HEK293 (cell line): Measurements from ENCODE around the gene OR13C3.

Experiments used
- CTCF ChIA-PET: fragments of 350-600 bp; formaldehyde crosslinking; extraction: SDS; loops from one replicate; lab custom pipeline; 2021; ENCODE audit warnings: antibody characterized with exemption; lab: Yijun Ruan, JAX
- POLR2A ChIA-PET: fragments of 300-600 bp; formaldehyde crosslinking; extraction: SDS; loops from one replicate; lab custom pipeline; 2020; ENCODE audit warnings: antibody characterized with exemption, inconsistent platforms; lab: Yijun Ruan, JAX
- H3K27ac ChIP-seq: fragments of 200-500 bp; sonication (Bioruptor generic); 2 replicates; pipeline ENCODE4 v1.5.1; 2014; ENCODE audit warnings: low read depth, low read length, control low read depth, inconsistent platforms; ENCODE audit errors: extremely low read depth
- H3K36me3 ChIP-seq, 2 experiments: fragments of 200-500 bp in 1 of 2; sonication (Bioruptor generic) in 1 of 2; 1 replicate in 1 of 2; 2 replicates in 1 of 2; pipeline ENCODE4 v1.5.1; 2014 to 2017; ENCODE audit warnings: inconsistent platforms in 2 of 2, low read length in 2 of 2; ENCODE audit not compliant: control insufficient read depth in 2 of 2, insufficient read depth in 1 of 2
- H3K4me1 ChIP-seq: fragments of 200-500 bp; sonication (Bioruptor generic); 2 replicates; pipeline ENCODE4 v1.5.1; 2014; ENCODE audit warnings: mild to moderate bottlenecking, low read length, inconsistent platforms; ENCODE audit not compliant: control insufficient read depth, insufficient read depth
- H3K4me3 ChIP-seq: 2 replicates; pipeline ENCODE4 v1.5.1; 2011; ENCODE audit warnings: low read depth, mild to moderate bottlenecking, control low read depth, low read length, moderate library complexity
- H3K9me3 ChIP-seq: fragments of 200-500 bp; sonication (Bioruptor generic); 2 replicates; pipeline ENCODE4 v1.5.1; 2014; ENCODE audit warnings: low read depth, low read length, inconsistent platforms; ENCODE audit not compliant: control insufficient read depth, insufficient read depth
- GLI4 ChIP-seq: fragments of 450-650 bp; formaldehyde crosslinking; IDR thresholded peaks from 2 replicates; pipeline ENCODE4 v1.5.1; 2016; ENCODE audit warnings: missing biosample characterization, missing genetic modification characterization
- SP2 ChIP-seq: fragments of 450-650 bp; formaldehyde crosslinking; IDR thresholded peaks from 2 replicates; pipeline ENCODE4 v1.5.1; 2016; ENCODE audit warnings: missing biosample characterization, missing genetic modification characterization
- TRIM28 ChIP-seq: IDR thresholded peaks from 2 replicates; pipeline ENCODE4 v1.6.1; 2011; ENCODE audit warnings: low read length, control low read depth, borderline replicate concordance
- ZFP41 ChIP-seq: fragments of 450-650 bp; formaldehyde crosslinking; IDR thresholded peaks from 2 replicates; pipeline ENCODE4 v1.5.1; 2016; ENCODE audit warnings: missing biosample characterization, missing genetic modification characterization, borderline replicate concordance
- ZNF121 ChIP-seq: fragments of 450-650 bp; formaldehyde crosslinking; IDR thresholded peaks from 2 replicates; pipeline ENCODE4 v1.5.1; 2016; ENCODE audit warnings: missing biosample characterization, missing genetic modification characterization
- ZNF211 ChIP-seq: fragments of 450-650 bp; formaldehyde crosslinking; IDR thresholded peaks from 2 replicates; pipeline ENCODE4 v1.5.1; 2016; ENCODE audit warnings: low read depth, missing biosample characterization, missing genetic modification characterization
- ZNF248 ChIP-seq: fragments of 450-650 bp; formaldehyde crosslinking; IDR thresholded peaks from 2 replicates; pipeline ENCODE4 v1.5.1; 2017; ENCODE audit warnings: missing biosample characterization, missing genetic modification characterization
- ZNF561 ChIP-seq: fragments of 450-650 bp; IDR thresholded peaks from 2 replicates; pipeline ENCODE4 v1.5.1; 2018; ENCODE audit warnings: missing biosample characterization, missing genetic modification characterization, borderline replicate concordance
- ZNF585B ChIP-seq: fragments of 450-650 bp; formaldehyde crosslinking; IDR thresholded peaks from 2 replicates; pipeline ENCODE4 v1.5.1; 2016; ENCODE audit warnings: missing biosample characterization, missing genetic modification characterization
- ZNF626 ChIP-seq: fragments of 450-650 bp; sonication (Bioruptor Pico); formaldehyde crosslinking; IDR thresholded peaks from 2 replicates; pipeline ENCODE4 v1.5.1; 2018; ENCODE audit warnings: missing biosample characterization, missing genetic modification characterization, inconsistent platforms
- ZNF658 ChIP-seq: fragments of 450-650 bp; formaldehyde crosslinking; IDR thresholded peaks from 2 replicates; pipeline ENCODE4; 2016; ENCODE audit warnings: missing biosample characterization, missing genetic modification characterization
- ZNF747 ChIP-seq: fragments of 450-650 bp; formaldehyde crosslinking; IDR thresholded peaks from 2 replicates; pipeline ENCODE4 v1.5.1; 2016; ENCODE audit warnings: missing biosample characterization, missing genetic modification characterization
- ZNF76 ChIP-seq: fragments of 450-650 bp; formaldehyde crosslinking; IDR thresholded peaks from 2 replicates; pipeline ENCODE4; 2016; ENCODE audit warnings: low read depth, missing biosample characterization, missing genetic modification characterization, borderline replicate concordance
- ZNF830 ChIP-seq: fragments of 450-650 bp; IDR thresholded peaks from 2 replicates; pipeline ENCODE4 v1.5.0; 2018; ENCODE audit warnings: missing biosample characterization, missing genetic modification characterization, low read depth, mild to moderate bottlenecking, moderate library complexity
- TF ChIP-seq, protein P1 (sequence below): fragments of 450-650 bp; formaldehyde crosslinking; IDR thresholded peaks from 2 replicates; pipeline ENCODE4 v1.5.1; 2017; ENCODE audit warnings: missing biosample characterization, missing genetic modification characterization
- TF ChIP-seq, protein P2 (sequence below): fragments of 450-650 bp; formaldehyde crosslinking; IDR thresholded peaks from 2 replicates; pipeline ENCODE4 v1.5.1; 2016; ENCODE audit warnings: missing biosample characterization, missing genetic modification characterization, borderline replicate concordance
- TF ChIP-seq, protein P3 (sequence below): fragments of 450-650 bp; formaldehyde crosslinking; IDR thresholded peaks from 2 replicates; pipeline ENCODE4 v1.5.1; 2016; ENCODE audit warnings: missing biosample characterization, missing genetic modification characterization
- TF ChIP-seq, protein P4 (sequence below): fragments of 450-650 bp; formaldehyde crosslinking; IDR thresholded peaks from 2 replicates; pipeline ENCODE4 v1.5.1; 2017; ENCODE audit warnings: missing biosample characterization, missing genetic modification characterization
- TF ChIP-seq, protein P5 (sequence below): fragments of 450-650 bp; formaldehyde crosslinking; IDR thresholded peaks from 2 replicates; pipeline ENCODE4 v1.5.1; 2016; ENCODE audit warnings: missing biosample characterization, missing genetic modification characterization, low read depth

OR13C3 gene

DNA sequence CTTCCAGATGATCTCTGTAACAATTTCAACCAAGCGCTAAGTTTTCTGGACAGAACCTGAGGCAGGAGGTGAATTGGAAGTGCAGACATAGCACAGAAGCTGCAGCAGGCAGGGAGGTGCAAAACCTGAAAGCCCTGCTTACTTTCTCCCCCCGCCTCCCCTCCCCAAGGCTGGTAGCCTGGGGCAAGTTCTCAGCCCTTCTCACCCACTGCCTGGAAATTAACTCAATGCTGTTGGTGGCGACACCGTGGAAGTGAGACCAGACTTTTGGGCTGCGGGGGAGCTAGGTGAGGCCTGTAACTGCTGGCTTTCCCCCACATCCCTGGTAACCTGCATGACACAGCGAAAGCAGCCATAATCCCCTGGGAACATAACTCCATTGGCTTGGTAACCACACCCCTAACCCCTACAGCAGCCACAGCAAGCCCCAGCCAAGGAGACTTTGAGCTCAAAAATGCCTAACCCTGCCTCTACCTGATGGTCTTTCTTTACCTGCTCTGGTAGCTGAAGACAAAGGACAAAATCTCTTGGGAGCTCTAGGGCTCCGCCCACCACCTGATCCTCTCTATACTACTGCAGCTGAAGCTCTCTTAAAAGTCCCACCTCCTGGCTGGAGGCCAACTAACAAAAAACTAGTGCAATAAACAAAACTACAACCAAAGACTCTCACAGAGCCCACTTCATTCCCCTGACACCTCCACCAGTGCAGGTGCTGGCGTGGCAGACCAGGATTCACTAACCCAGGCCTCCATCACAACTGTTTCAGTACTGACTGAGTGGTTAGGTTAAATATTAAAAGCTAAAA, 20.4 kb upstream of the OR13C3 start:
- no peaks in the 10 kb centered on the region for H3K9me3 ChIP-seq
- no peak for TF ChIP-seq ZNF561 (tag by site-specific recombination)
- no peak for TF ChIP-seq TRIM28
- no peak for TF ChIP-seq ZNF585B (tag by site-specific recombination)
- TF ChIP-seq, protein P1, sequence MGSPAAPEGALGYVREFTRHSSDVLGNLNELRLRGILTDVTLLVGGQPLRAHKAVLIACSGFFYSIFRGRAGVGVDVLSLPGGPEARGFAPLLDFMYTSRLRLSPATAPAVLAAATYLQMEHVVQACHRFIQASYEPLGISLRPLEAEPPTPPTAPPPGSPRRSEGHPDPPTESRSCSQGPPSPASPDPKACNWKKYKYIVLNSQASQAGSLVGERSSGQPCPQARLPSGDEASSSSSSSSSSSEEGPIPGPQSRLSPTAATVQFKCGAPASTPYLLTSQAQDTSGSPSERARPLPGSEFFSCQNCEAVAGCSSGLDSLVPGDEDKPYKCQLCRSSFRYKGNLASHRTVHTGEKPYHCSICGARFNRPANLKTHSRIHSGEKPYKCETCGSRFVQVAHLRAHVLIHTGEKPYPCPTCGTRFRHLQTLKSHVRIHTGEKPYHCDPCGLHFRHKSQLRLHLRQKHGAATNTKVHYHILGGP (tag by site-specific recombination) = no peak
- TF ChIP-seq ZNF121 (tag by site-specific recombination) = no peak
- TF ChIP-seq, protein P2, sequence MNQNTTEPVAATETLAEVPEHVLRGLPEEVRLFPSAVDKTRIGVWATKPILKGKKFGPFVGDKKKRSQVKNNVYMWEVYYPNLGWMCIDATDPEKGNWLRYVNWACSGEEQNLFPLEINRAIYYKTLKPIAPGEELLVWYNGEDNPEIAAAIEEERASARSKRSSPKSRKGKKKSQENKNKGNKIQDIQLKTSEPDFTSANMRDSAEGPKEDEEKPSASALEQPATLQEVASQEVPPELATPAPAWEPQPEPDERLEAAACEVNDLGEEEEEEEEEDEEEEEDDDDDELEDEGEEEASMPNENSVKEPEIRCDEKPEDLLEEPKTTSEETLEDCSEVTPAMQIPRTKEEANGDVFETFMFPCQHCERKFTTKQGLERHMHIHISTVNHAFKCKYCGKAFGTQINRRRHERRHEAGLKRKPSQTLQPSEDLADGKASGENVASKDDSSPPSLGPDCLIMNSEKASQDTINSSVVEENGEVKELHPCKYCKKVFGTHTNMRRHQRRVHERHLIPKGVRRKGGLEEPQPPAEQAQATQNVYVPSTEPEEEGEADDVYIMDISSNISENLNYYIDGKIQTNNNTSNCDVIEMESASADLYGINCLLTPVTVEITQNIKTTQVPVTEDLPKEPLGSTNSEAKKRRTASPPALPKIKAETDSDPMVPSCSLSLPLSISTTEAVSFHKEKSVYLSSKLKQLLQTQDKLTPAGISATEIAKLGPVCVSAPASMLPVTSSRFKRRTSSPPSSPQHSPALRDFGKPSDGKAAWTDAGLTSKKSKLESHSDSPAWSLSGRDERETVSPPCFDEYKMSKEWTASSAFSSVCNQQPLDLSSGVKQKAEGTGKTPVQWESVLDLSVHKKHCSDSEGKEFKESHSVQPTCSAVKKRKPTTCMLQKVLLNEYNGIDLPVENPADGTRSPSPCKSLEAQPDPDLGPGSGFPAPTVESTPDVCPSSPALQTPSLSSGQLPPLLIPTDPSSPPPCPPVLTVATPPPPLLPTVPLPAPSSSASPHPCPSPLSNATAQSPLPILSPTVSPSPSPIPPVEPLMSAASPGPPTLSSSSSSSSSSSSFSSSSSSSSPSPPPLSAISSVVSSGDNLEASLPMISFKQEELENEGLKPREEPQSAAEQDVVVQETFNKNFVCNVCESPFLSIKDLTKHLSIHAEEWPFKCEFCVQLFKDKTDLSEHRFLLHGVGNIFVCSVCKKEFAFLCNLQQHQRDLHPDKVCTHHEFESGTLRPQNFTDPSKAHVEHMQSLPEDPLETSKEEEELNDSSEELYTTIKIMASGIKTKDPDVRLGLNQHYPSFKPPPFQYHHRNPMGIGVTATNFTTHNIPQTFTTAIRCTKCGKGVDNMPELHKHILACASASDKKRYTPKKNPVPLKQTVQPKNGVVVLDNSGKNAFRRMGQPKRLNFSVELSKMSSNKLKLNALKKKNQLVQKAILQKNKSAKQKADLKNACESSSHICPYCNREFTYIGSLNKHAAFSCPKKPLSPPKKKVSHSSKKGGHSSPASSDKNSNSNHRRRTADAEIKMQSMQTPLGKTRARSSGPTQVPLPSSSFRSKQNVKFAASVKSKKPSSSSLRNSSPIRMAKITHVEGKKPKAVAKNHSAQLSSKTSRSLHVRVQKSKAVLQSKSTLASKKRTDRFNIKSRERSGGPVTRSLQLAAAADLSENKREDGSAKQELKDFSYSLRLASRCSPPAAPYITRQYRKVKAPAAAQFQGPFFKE (tag by site-specific recombination) = no peak
- no peak for TF ChIP-seq ZFP41 (tag by site-specific recombination)
- TF ChIP-seq, protein P3, sequence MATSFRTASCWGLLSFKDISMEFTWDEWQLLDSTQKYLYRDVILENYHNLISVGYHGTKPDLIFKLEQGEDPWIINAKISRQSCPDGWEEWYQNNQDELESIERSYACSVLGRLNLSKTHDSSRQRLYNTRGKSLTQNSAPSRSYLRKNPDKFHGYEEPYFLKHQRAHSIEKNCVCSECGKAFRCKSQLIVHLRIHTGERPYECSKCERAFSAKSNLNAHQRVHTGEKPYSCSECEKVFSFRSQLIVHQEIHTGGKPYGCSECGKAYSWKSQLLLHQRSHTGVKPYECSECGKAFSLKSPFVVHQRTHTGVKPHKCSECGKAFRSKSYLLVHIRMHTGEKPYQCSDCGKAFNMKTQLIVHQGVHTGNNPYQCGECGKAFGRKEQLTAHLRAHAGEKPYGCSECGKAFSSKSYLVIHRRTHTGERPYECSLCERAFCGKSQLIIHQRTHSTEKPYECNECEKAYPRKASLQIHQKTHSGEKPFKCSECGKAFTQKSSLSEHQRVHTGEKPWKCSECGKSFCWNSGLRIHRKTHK = no peak
- TF ChIP-seq ZNF211 (tag by site-specific recombination) = no peak
- TF ChIP-seq ZNF658 (tag by site-specific recombination) = no peak
- no peak for TF ChIP-seq GLI4 (tag by site-specific recombination)
- no peak for TF ChIP-seq SP2
- no peak for TF ChIP-seq ZNF830
- TF ChIP-seq ZNF76 (tag by site-specific recombination) = no peak
- TF ChIP-seq ZNF248 (tag by site-specific recombination) = no peak
- TF ChIP-seq, protein P4, sequence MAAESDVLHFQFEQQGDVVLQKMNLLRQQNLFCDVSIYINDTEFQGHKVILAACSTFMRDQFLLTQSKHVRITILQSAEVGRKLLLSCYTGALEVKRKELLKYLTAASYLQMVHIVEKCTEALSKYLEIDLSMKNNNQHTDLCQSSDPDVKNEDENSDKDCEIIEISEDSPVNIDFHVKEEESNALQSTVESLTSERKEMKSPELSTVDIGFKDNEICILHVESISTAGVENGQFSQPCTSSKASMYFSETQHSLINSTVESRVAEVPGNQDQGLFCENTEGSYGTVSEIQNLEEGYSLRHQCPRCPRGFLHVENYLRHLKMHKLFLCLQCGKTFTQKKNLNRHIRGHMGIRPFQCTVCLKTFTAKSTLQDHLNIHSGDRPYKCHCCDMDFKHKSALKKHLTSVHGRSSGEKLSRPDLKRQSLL (tag by site-specific recombination) = no peak
- TF ChIP-seq ZNF626 (tag by site-specific recombination) = no peak
- TF ChIP-seq ZNF747 (tag by site-specific recombination) = no peak
- TF ChIP-seq, protein P5, sequence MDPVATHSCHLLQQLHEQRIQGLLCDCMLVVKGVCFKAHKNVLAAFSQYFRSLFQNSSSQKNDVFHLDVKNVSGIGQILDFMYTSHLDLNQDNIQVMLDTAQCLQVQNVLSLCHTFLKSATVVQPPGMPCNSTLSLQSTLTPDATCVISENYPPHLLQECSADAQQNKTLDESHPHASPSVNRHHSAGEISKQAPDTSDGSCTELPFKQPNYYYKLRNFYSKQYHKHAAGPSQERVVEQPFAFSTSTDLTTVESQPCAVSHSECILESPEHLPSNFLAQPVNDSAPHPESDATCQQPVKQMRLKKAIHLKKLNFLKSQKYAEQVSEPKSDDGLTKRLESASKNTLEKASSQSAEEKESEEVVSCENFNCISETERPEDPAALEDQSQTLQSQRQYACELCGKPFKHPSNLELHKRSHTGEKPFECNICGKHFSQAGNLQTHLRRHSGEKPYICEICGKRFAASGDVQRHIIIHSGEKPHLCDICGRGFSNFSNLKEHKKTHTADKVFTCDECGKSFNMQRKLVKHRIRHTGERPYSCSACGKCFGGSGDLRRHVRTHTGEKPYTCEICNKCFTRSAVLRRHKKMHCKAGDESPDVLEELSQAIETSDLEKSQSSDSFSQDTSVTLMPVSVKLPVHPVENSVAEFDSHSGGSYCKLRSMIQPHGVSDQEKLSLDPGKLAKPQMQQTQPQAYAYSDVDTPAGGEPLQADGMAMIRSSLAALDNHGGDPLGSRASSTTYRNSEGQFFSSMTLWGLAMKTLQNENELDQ = no peak
- CTCF ChIA-PET = interaction anchor here (1.1 kb wide), 1 partner anchor 31 kb away, joined by 4 read pairs; no protein-coding TSS in a partner anchor
- H3K36me3 ChIP-seq = no peaks in the 10 kb centered on the region
- H3K27ac ChIP-seq = no peak overlapping the region
- H3K4me3 ChIP-seq = no peak overlapping the region
- no peaks in the 10 kb centered on the region for H3K4me1 ChIP-seq
- POLR2A ChIA-PET = no interaction called here
